HUES6 (cell line): ENCODE results near the gene GALNT17.

Experiments
- H3K27ac ChIP-seq: 2 replicates; pipeline ENCODE4 v1.7.0; 2013; ENCODE audit warnings: low read depth, mild to moderate bottlenecking, low read length, inconsistent platforms
- H3K27me3 ChIP-seq: 2 replicates; pipeline ENCODE4 v1.6.1; 2013; ENCODE audit warnings: low read length; ENCODE audit not compliant: control insufficient read depth, insufficient read depth
- H3K36me3 ChIP-seq: 2 replicates; pipeline ENCODE4 v1.6.1; 2013; ENCODE audit warnings: low read length; ENCODE audit not compliant: control insufficient read depth, insufficient read depth
- H3K4me1 ChIP-seq: 2 replicates; pipeline ENCODE4 v1.6.1; 2013; ENCODE audit warnings: low read length; ENCODE audit not compliant: control insufficient read depth, insufficient read depth
- H3K4me3 ChIP-seq: 2 replicates; pipeline ENCODE4 v1.5.1; 2013; ENCODE audit warnings: low read depth, low read length
- H3K9ac ChIP-seq: one replicate; pipeline ENCODE4 v1.6.1; 2013; ENCODE audit warnings: mild to moderate bottlenecking, low read length
- H3K9me3 ChIP-seq: 2 replicates; pipeline ENCODE4 v1.6.1; 2013; ENCODE audit warnings: low read depth, low read length; ENCODE audit not compliant: control insufficient read depth, insufficient read depth

GALNT17 gene

DNA sequence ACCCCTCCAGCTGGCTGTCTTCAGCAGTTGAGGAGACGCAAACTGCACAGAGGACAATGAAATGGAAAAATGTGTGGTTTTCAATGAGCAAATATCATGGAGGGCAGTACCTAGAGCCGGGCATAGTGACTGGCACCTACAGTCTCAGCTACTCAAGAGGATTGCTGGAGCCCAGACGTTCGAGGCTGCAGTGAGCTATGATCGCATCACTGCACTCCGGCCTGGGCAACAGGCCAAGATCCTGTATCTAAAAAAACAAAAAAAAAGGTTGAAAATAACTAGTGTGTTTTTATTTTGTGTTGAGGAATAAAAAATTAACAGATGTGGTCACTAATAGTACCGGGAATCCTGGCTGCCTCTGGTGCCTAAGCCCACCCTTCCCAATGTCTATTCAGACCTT, 345.5 kb downstream of the GALNT17 start:
- Histone ChIP-seq H3K27ac (0 out of 2 replicates have a peak overlapping the region, but pooled peaks have one; percentile 16), H3K9ac (no peak overlapping the region), H3K9me3 (peaks cover 18% of the 10 kb centered on the region), H3K36me3 (peaks cover 7% of the 10 kb centered on the region), H3K4me3 (no peak overlapping the region), H3K4me1 (peaks cover 36% of the 10 kb centered on the region), H3K27me3 (no peaks in the 10 kb centered on the region)

- H3K9ac ChIP-seq: no peak overlapping the region
- peaks cover 15% of the 10 kb centered on the region for H3K9me3 ChIP-seq
- no peak overlapping the region for H3K27ac ChIP-seq
- H3K4me1 ChIP-seq: peaks cover 26% of the 10 kb centered on the region; the same call in 1 of the 2 replicates
- no peaks in the 10 kb centered on the region for H3K27me3 ChIP-seq
- no peak overlapping the region for H3K4me3 ChIP-seq
- H3K36me3 ChIP-seq: peaks cover 7% of the 10 kb centered on the region
Measured at GRCh38 chr7:71479231-71479630, 347.3 kb downstream of the GALNT17 start.

DNA sequence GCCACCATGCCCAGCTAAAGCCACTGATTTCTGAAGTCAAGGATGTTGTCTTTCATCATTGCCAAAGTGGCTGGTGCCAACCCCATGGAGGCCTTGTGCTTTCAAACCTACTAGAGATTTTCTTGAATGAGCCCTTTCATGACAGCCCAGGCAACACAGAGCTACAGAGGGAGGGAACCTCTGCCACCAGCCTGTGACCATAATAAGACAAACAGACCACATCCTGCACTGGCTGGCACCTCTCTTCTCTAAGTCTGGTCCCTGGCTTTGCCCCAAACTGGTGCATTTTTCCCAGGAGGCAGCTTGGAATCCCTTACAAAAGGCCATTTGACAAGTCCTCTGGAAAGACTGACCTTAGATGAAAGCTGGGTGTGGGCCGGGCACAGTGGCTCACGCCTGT, 348.8 kb downstream of the GALNT17 start:
- Histone ChIP-seq H3K4me1 (peaks cover 26% of the 10 kb centered on the region; the same call in 1 of the 2 replicates), H3K27me3 (no peaks in the 10 kb centered on the region), H3K9ac (no peak overlapping the region), H3K9me3 (peaks cover 4% of the 10 kb centered on the region; the same call in 1 of the 2 replicates), H3K36me3 (no peaks in the 10 kb centered on the region; the same call in 1 of the 2 replicates), H3K27ac (no peak overlapping the region), H3K4me3 (no peak overlapping the region)

GRCh38 chr7:71482284-71482683, 350.3 kb downstream of the GALNT17 start:
- H3K36me3 ChIP-seq: no peaks in the 10 kb centered on the region
- H3K4me3 ChIP-seq: no peak overlapping the region
- peaks cover 2% of the 10 kb centered on the region; the same call in 1 of the 2 replicates for H3K9me3 ChIP-seq
- H3K4me1 ChIP-seq: peaks cover 26% of the 10 kb centered on the region; the same call in 1 of the 2 replicates
- H3K27me3 ChIP-seq: no peaks in the 10 kb centered on the region
- H3K9ac ChIP-seq: no peak overlapping the region
- H3K27ac ChIP-seq: no peak overlapping the region

DNA sequence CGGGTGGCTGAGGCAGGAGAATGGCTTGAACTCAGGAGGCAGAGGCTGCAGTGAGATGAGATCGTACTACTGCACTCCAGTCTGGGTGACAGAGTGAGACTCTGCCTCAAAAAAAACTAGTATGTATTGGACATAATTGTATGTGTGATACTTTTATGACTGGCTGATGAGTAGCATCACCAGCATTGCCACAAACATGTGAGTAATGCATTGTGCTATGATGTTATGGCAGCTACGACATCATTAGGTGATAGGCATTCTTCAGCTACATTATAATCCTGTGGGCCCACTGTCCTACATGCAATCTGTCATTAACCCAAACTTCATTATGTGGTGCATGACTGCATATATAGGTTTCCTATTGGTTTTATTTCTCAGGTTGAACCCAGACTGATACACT, 352.4 kb downstream of the GALNT17 start:
- H3K27me3 ChIP-seq: no peaks in the 10 kb centered on the region
- peaks cover 4% of the 10 kb centered on the region; the same call in 1 of the 2 replicates for H3K36me3 ChIP-seq
- H3K9me3 ChIP-seq: peaks cover under 1% of the 10 kb centered on the region; the same call in 1 of the 2 replicates
- no peak overlapping the region for H3K27ac ChIP-seq
- H3K4me3 ChIP-seq: no peak overlapping the region
- no peak overlapping the region for H3K9ac ChIP-seq
- peaks cover 15% of the 10 kb centered on the region; the same call in 1 of the 2 replicates for H3K4me1 ChIP-seq

DNA sequence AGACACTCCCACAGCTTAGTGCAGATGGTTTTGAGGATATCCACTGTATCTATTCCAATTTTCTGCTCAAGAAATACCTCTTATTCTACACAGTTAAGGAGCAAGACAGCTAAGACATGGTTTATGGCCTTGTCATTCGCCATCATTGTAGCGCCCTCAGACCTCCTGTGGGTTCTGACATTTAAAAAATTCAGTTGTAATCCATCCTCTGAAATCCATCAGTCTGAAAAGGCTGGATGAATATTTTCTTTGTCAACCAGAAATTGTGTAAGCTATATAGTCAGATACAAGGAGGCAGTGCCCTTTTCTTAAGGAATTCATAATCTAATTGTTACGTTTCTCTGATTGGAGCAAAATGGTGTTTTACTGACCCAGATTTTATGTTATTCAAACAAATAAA, 353.6 kb downstream of the GALNT17 start:
- no peak overlapping the region for H3K27ac ChIP-seq
- H3K4me1 ChIP-seq: peaks cover 15% of the 10 kb centered on the region; the same call in 1 of the 2 replicates
- H3K9me3 ChIP-seq: peaks cover 4% of the 10 kb centered on the region; the same call in 1 of the 2 replicates
- H3K4me3 ChIP-seq: no peak overlapping the region
- H3K27me3 ChIP-seq: no peaks in the 10 kb centered on the region
- H3K36me3 ChIP-seq: peaks cover 7% of the 10 kb centered on the region; the same call in 1 of the 2 replicates
- no peak overlapping the region for H3K9ac ChIP-seq

- H3K9ac ChIP-seq: no peak overlapping the region
- peaks cover 15% of the 10 kb centered on the region; the same call in 1 of the 2 replicates for H3K4me1 ChIP-seq
Measured at GRCh38 chr7:71486414-71486813, 354.5 kb downstream of the GALNT17 start.

DNA sequence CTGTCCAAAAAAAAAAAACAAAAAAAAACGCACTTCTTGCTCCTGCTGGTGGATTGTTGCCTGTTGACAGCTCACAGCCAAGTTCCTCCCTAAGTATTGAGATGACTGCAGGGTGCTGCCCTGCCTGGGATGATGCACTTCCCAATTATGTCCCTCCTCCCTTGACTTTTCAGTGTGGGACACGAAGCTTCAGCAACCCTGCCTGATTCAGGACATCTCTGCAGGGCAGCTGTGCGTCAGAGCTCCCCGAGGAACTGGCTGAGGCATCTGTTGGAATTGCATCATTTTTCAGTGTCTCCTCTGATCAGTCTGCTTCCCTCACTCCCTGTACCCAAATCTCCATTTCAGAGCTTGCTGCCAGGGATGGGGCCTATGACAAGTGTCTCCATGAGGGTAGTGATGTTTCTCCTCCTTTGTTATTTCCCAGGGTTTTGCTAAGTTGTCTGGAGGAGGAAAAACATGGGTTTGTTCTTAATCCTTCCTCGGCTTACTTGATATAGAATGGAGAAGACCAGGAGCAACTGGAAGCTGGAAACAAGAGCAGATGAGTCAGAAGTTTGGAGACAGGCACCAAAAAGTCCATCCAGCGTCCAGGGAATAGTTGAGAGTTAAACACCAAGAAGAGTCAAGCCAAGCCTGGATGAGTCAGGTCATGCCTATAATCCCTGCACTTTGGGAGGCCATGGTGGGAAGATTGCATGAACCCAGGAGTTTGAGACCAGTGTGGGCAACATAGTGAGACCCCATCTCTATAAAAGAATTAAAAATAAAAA, 355.1 kb downstream of the GALNT17 start:
- no peak overlapping the region for H3K9ac ChIP-seq
- H3K27ac ChIP-seq: no peak overlapping the region

More at GRCh38 chr7:71486414-71486813, 354.5 kb downstream of the GALNT17 start:
- H3K36me3 ChIP-seq: peaks cover 7% of the 10 kb centered on the region; the same call in 1 of the 2 replicates
- no peaks in the 10 kb centered on the region for H3K27me3 ChIP-seq
- peaks cover 4% of the 10 kb centered on the region; the same call in 1 of the 2 replicates for H3K9me3 ChIP-seq
- no peak overlapping the region for H3K4me3 ChIP-seq
- H3K27ac ChIP-seq: no peak overlapping the region

DNA sequence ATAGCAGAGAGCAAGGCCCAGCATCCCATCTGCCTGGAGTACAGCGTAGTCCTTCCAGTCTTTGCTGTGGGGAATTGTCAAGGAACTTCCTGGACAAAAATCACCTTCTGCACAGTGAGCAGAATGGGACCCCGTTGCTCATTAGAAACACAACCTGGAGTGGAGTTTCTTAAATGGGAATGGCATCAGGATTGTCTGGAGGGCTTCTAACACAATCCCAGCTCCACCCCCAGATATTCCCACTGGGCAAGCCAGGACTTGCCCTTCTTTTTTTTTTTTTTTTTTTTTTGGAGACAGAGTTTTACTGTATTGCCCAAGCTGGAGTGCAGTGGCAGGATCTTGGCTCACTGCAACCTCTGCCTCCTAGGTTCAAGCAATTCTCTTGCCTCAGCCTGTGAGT, 356.4 kb downstream of the GALNT17 start:
- Histone ChIP-seq H3K9me3 (peaks cover 4% of the 10 kb centered on the region; the same call in 1 of the 2 replicates), H3K27me3 (no peaks in the 10 kb centered on the region), H3K4me3 (no peak overlapping the region), H3K4me1 (0 out of 2 replicates have a peak, but pooled peaks cover 3% of the 10 kb centered on the region), H3K27ac (no peak overlapping the region), H3K36me3 (peaks cover 7% of the 10 kb centered on the region; the same call in 1 of the 2 replicates), H3K9ac (no peak overlapping the region)

More for the DNA sequence above, 355.1 kb downstream of the GALNT17 start:
- H3K36me3 ChIP-seq: peaks cover 7% of the 10 kb centered on the region; the same call in 1 of the 2 replicates
- no peaks in the 10 kb centered on the region for H3K27me3 ChIP-seq
- no peak overlapping the region for H3K4me3 ChIP-seq
- peaks cover 11% of the 10 kb centered on the region; the same call in 1 of the 2 replicates for H3K4me1 ChIP-seq
- peaks cover 4% of the 10 kb centered on the region; the same call in 1 of the 2 replicates for H3K9me3 ChIP-seq

- H3K27me3 ChIP-seq: no peaks in the 10 kb centered on the region
- H3K27ac ChIP-seq: no peak overlapping the region
- peaks cover 4% of the 10 kb centered on the region; the same call in 1 of the 2 replicates for H3K9me3 ChIP-seq
- 0 out of 2 replicates have a peak, but pooled peaks cover 3% of the 10 kb centered on the region for H3K4me1 ChIP-seq
- peaks cover 7% of the 10 kb centered on the region; the same call in 1 of the 2 replicates for H3K36me3 ChIP-seq
- H3K9ac ChIP-seq: no peak overlapping the region
- no peak overlapping the region for H3K4me3 ChIP-seq
Measured at GRCh38 chr7:71491336-71491735, 359.4 kb downstream of the GALNT17 start.

- Histone ChIP-seq H3K27ac (no peak overlapping the region), H3K4me3 (no peak overlapping the region), H3K9me3 (no peaks in the 10 kb centered on the region), H3K9ac (no peak overlapping the region), H3K27me3 (no peaks in the 10 kb centered on the region), H3K4me1 (peaks cover 8% of the 10 kb centered on the region; the same call in 1 of the 2 replicates), H3K36me3 (no peaks in the 10 kb centered on the region)
Measured at GRCh38 chr7:71495828-71496227, 363.9 kb downstream of the GALNT17 start.
